Measurements from ENCODE around the gene CCP110.

The CCP110 gene

GRCh38 chr16:19523559-19524355 is at the start of gene CCP110:
Gene CCP110 (plus strand): TSS chr16:19523942. CDS start chr16:19527882, 3,940 bp downstream.
- peak; percentile 86 to 97 for DNase-seq (ENCODE audit: low spot score in 2 of 2)
- Histone ChIP-seq H3K36me3 (replicated peaks) (peaks cover 22% of the 10 kb centered on the region), H3K27me3 (ENCODE audit: low read depth) (no peaks in the 10 kb centered on the region), H3K9me3 (no peaks in the 10 kb centered on the region), H3K4me3 (peak within 1 kb of the TSS; percentile 94), H3K4me1 (peaks cover 51% of the 10 kb centered on the region)
- in situ Hi-C loops (cut with MboI; ENCODE audit: low sequenced_read_pairs) = loop anchor here (10.0 to 25.0 kb wide), 2 partner anchors 439 to 711 kb away; partner anchors contain the start of gene ARL6IP1

GRCh38 chr16:19474617-19475016 is 49.1 kb upstream of the CCP110 start:
- H3K27me3 ChIP-seq (ENCODE audit: low read depth) = no peaks in the 10 kb centered on the region
- H3K9me3 ChIP-seq = no peaks in the 10 kb centered on the region
- DNase-seq (ENCODE audit: low spot score in 2 of 2) = no peak
- in situ Hi-C loops (cut with MboI; ENCODE audit: low sequenced_read_pairs) = no loop called here
- H3K36me3 ChIP-seq (replicated peaks) = no peaks in the 10 kb centered on the region
- H3K4me1 ChIP-seq = no peaks in the 10 kb centered on the region
- H3K4me3 ChIP-seq = no peak overlapping the region

- no peak for DNase-seq (ENCODE audit: low spot score in 2 of 2)
- H3K27me3 ChIP-seq (ENCODE audit: low read depth) = no peaks in the 10 kb centered on the region
- in situ Hi-C loops (cut with MboI; ENCODE audit: low sequenced_read_pairs) = no loop called here
- H3K36me3 ChIP-seq (replicated peaks) = no peaks in the 10 kb centered on the region
- no peak overlapping the region for H3K4me3 ChIP-seq
- no peaks in the 10 kb centered on the region for H3K9me3 ChIP-seq
- H3K4me1 ChIP-seq = no peaks in the 10 kb centered on the region
Observed at GRCh38 chr16:19478505-19478904, 45.2 kb upstream of the CCP110 start.

GRCh38 chr16:19479302-19479721 is 44.4 kb upstream of the CCP110 start:
- H3K36me3 ChIP-seq (replicated peaks) = no peaks in the 10 kb centered on the region
- in situ Hi-C loops (cut with MboI; ENCODE audit: low sequenced_read_pairs) = no loop called here
- H3K27me3 ChIP-seq (ENCODE audit: low read depth) = no peaks in the 10 kb centered on the region
- no peak for DNase-seq (ENCODE audit: low spot score in 2 of 2)
- no peak overlapping the region for H3K4me3 ChIP-seq
- H3K4me1 ChIP-seq = no peaks in the 10 kb centered on the region
- H3K9me3 ChIP-seq = no peaks in the 10 kb centered on the region

- no peak for DNase-seq (ENCODE audit: low spot score in 2 of 2)
- Histone ChIP-seq H3K9me3 (no peaks in the 10 kb centered on the region), H3K36me3 (replicated peaks) (no peaks in the 10 kb centered on the region), H3K4me1 (no peaks in the 10 kb centered on the region), H3K4me3 (no peak overlapping the region), H3K27me3 (ENCODE audit: low read depth) (no peaks in the 10 kb centered on the region)
- in situ Hi-C loops (cut with MboI; ENCODE audit: low sequenced_read_pairs) = no loop called here
Observed at GRCh38 chr16:19481296-19481695, 42.4 kb upstream of the CCP110 start.

DNA sequence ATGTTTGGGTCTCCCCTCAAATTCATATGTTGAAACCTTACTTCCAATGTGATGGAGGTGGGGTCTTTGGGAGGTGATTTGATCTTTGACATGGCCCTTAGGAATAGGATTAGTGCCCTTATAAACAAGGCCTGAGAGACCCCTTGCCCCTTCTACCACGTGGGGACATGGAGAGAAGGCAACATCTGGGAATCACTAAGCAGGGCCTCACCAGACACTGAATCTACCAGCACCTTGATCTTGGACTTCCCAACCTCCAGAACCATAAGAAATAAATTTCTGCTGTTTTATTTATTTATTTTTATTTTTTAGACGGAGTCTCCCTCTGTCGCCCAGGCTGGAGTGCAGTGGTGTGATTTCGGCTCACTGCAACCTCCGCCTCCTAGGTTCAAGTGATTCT is 42.0 kb upstream of the CCP110 start:
- H3K4me3 ChIP-seq = no peak overlapping the region
- no peaks in the 10 kb centered on the region for H3K27me3 ChIP-seq (ENCODE audit: low read depth)
- no peaks in the 10 kb centered on the region for H3K36me3 ChIP-seq (replicated peaks)
- DNase-seq (ENCODE audit: low spot score in 2 of 2) = no peak
- H3K9me3 ChIP-seq = no peaks in the 10 kb centered on the region
- H3K4me1 ChIP-seq = no peaks in the 10 kb centered on the region
- in situ Hi-C loops (cut with MboI; ENCODE audit: low sequenced_read_pairs) = no loop called here

DNA sequence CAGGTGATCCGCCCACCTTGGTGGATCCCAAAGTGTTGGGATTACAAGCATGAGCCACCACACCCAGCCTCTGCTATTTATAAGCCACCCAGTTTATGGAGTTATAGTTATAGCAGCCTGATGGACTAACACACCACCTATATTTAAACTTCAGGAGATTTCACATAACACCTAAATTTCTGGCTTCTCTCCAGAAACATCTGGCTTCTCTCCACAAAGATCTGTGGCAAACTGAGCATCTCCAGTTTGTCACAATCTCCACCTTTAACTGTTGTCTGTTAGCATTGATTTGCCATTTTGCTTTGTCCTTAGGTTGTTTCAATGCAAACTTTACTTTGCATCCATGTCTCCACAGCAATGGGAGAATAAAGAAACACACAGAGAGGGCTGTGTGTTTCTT is 41.5 kb upstream of the CCP110 start:
- no peak overlapping the region for H3K4me3 ChIP-seq
- H3K27me3 ChIP-seq (ENCODE audit: low read depth) = no peaks in the 10 kb centered on the region
- H3K36me3 ChIP-seq (replicated peaks) = no peaks in the 10 kb centered on the region
- DNase-seq (ENCODE audit: low spot score in 2 of 2) = no peak
- H3K4me1 ChIP-seq = no peaks in the 10 kb centered on the region
- H3K9me3 ChIP-seq = no peaks in the 10 kb centered on the region
- in situ Hi-C loops (cut with MboI; ENCODE audit: low sequenced_read_pairs) = no loop called here

GRCh38 chr16:19484096-19484495 is 39.6 kb upstream of the CCP110 start:
- Histone ChIP-seq H3K9me3 (no peaks in the 10 kb centered on the region), H3K4me1 (no peaks in the 10 kb centered on the region; the same call in 1 of the 2 replicates), H3K4me3 (no peak overlapping the region), H3K36me3 (replicated peaks) (no peaks in the 10 kb centered on the region), H3K27me3 (ENCODE audit: low read depth) (no peaks in the 10 kb centered on the region)
- in situ Hi-C loops (cut with MboI; ENCODE audit: low sequenced_read_pairs) = no loop called here
- DNase-seq (ENCODE audit: low spot score in 2 of 2) = no peak

DNA sequence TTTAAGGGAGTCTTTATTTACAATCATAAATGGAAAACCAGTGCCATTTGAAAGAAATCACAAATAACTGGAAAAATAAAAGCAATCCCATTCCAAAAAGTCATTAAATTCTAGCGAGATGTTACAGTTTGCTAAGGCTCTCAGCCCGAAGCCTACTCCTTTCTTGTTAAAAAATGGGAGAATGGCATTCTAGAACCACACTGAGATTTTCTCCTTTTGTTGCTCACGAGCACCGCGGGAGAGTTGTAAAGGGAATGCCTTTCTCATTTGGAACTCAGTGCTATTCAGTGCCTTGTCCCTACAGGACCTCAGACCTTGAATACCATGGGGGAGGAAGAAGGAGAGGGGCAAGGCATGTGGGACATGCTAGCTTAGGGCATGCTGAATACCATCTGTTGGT is 38.1 kb upstream of the CCP110 start:
- no peak overlapping the region for H3K4me3 ChIP-seq
- no peaks in the 10 kb centered on the region for H3K9me3 ChIP-seq
- H3K4me1 ChIP-seq = no peaks in the 10 kb centered on the region; the same call in 1 of the 2 replicates
- in situ Hi-C loops (cut with MboI; ENCODE audit: low sequenced_read_pairs) = no loop called here
- no peaks in the 10 kb centered on the region for H3K36me3 ChIP-seq (replicated peaks)
- no peaks in the 10 kb centered on the region for H3K27me3 ChIP-seq (ENCODE audit: low read depth)
- DNase-seq (ENCODE audit: low spot score in 2 of 2) = no peak

- Histone ChIP-seq H3K4me1 (no peaks in the 10 kb centered on the region; the same call in 1 of the 2 replicates), H3K27me3 (ENCODE audit: low read depth) (no peaks in the 10 kb centered on the region), H3K9me3 (no peaks in the 10 kb centered on the region), H3K4me3 (no peak overlapping the region), H3K36me3 (replicated peaks) (no peaks in the 10 kb centered on the region)
- in situ Hi-C loops (cut with MboI; ENCODE audit: low sequenced_read_pairs) = no loop called here
- DNase-seq (ENCODE audit: low spot score in 2 of 2) = no peak
Observed at GRCh38 chr16:19486051-19486450, 37.7 kb upstream of the CCP110 start.

GRCh38 chr16:19486750-19487325 is 36.9 kb upstream of the CCP110 start:
- in situ Hi-C loops (cut with MboI; ENCODE audit: low sequenced_read_pairs) = no loop called here
- H3K27me3 ChIP-seq (ENCODE audit: low read depth) = no peaks in the 10 kb centered on the region
- H3K9me3 ChIP-seq = no peaks in the 10 kb centered on the region
- no peaks in the 10 kb centered on the region; the same call in 1 of the 2 replicates for H3K4me1 ChIP-seq
- DNase-seq (ENCODE audit: low spot score in 2 of 2) = no peak
- H3K36me3 ChIP-seq (replicated peaks) = no peaks in the 10 kb centered on the region
- H3K4me3 ChIP-seq = no peak overlapping the region

DNA sequence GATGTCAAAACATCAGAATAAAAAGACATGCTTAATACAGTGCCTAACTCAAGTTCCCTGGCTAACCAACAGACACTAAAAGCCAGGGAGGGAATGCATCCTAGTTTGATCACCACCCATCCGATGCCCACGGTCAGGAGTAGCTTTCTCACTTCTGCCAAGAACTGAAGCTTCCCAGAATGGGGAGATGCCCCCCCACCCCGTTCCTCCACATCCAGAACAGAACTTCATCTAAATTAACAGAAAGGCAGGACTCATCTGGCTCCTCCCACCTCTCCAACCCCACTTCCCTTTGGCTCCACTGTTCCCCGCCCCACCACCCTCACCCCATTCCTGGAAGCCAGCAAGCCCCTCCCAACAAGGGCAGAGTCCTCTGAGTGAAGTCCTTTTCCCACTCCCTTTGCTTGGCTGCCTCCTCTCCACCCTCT is 35.5 kb upstream of the CCP110 start:
- no peak overlapping the region for H3K4me3 ChIP-seq
- H3K9me3 ChIP-seq = no peaks in the 10 kb centered on the region
- H3K4me1 ChIP-seq = no peaks in the 10 kb centered on the region; the same call in 1 of the 2 replicates
- no peaks in the 10 kb centered on the region for H3K36me3 ChIP-seq (replicated peaks)
- DNase-seq (ENCODE audit: low spot score in 2 of 2) = peak in 1 of 2 experiments; percentile 12
- in situ Hi-C loops (cut with MboI; ENCODE audit: low sequenced_read_pairs) = no loop called here
- no peaks in the 10 kb centered on the region for H3K27me3 ChIP-seq (ENCODE audit: low read depth)

- in situ Hi-C loops (cut with MboI; ENCODE audit: low sequenced_read_pairs) = no loop called here
- Histone ChIP-seq H3K9me3 (no peaks in the 10 kb centered on the region), H3K36me3 (replicated peaks) (no peaks in the 10 kb centered on the region), H3K4me1 (no peaks in the 10 kb centered on the region; the same call in 1 of the 2 replicates), H3K27me3 (ENCODE audit: low read depth) (no peaks in the 10 kb centered on the region), H3K4me3 (no peak overlapping the region)
- no peak for DNase-seq (ENCODE audit: low spot score in 2 of 2)
Observed at GRCh38 chr16:19490619-19491018, 33.1 kb upstream of the CCP110 start.

DNA sequence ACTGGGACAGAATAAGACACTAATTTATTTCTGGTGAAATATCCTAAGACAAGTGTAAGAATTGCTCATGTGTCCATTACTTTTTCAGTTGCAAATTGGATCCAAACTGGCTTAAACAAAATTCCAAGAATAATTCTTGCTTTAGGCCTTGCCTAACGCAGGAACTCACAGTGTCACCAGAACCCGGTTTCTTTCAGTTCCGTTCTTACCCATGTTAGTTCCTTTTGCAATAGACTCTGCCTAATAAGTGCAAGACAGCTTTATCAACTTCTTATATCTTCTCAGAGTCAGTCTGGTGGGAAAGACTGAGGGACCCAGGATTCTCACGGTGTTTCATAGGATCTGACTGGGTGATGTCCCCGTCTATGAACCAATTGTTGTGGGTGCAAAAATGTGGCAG is 26.6 kb upstream of the CCP110 start:
- Histone ChIP-seq H3K36me3 (replicated peaks) (peaks cover 16% of the 10 kb centered on the region), H3K9me3 (no peaks in the 10 kb centered on the region), H3K4me3 (no peak overlapping the region), H3K4me1 (no peaks in the 10 kb centered on the region), H3K27me3 (ENCODE audit: low read depth) (no peaks in the 10 kb centered on the region)
- in situ Hi-C loops (cut with MboI; ENCODE audit: low sequenced_read_pairs) = no loop called here
- DNase-seq (ENCODE audit: low spot score in 2 of 2) = no peak
